GM19328 (cell line): ENCODE measurements around the gene KLHDC8A.
"Not testable (repeated sequence)": the region's sequence is repeated elsewhere in the genome, so short reads cannot be mapped to it uniquely, and the experiment has no call there.

ENCODE experiments used
- ATAC-seq: cut with Tn5 transposase; IDR thresholded peaks from one replicate; pipeline ENCODE4 v1.9.1; 2021; ENCODE audit warnings: mild to moderate bottlenecking, moderate library complexity; ENCODE audit not compliant: unreplicated experiment

KLHDC8A gene

GRCh38 chr1:205371871-205372660 is 15.3 kb upstream of the KLHDC8A start:
- ATAC-seq, result no peak

GRCh38 chr1:205370780-205371179 is 14.1 kb upstream of the KLHDC8A start:
- no peak for ATAC-seq

GRCh38 chr1:205369701-205370123 is 13.0 kb upstream of the KLHDC8A start:
- ATAC-seq, result no peak

- ATAC-seq, result no peak
These were observed 11.8 kb upstream of the KLHDC8A start for GRCh38 chr1:205368478-205368877.

GRCh38 chr1:205365945-205366463 is 9.3 kb upstream of the KLHDC8A start:
- ATAC-seq, result no peak

- ATAC-seq, result not testable (repeated sequence)
These were observed 8.4 kb upstream of the KLHDC8A start for GRCh38 chr1:205365086-205365485.

GRCh38 chr1:205360891-205361290 is 4.2 kb upstream of the KLHDC8A start:
- ATAC-seq, result no peak

GRCh38 chr1:205359771-205360565 is 3.2 kb upstream of the KLHDC8A start:
- no peak for ATAC-seq

GRCh38 chr1:205358579-205358978 is 1.9 kb upstream of the KLHDC8A start:
- no peak for ATAC-seq

GRCh38 chr1:205357567-205357966 is 845 bp upstream of the KLHDC8A start:
- no peak for ATAC-seq

- no peak for ATAC-seq
These were observed 1.7 kb downstream of the KLHDC8A start for GRCh38 chr1:205355075-205355453.

- no peak for ATAC-seq
These were observed 2.3 kb downstream of the KLHDC8A start for GRCh38 chr1:205354259-205355074.

GRCh38 chr1:205353612-205354011 is 3.1 kb downstream of the KLHDC8A start:
- no peak for ATAC-seq

GRCh38 chr1:205353191-205353590 is 3.5 kb downstream of the KLHDC8A start:
- ATAC-seq, result no peak

- ATAC-seq, result no peak
These were observed 4.6 kb downstream of the KLHDC8A start for GRCh38 chr1:205351984-205352713.

GRCh38 chr1:205350691-205351141 is 6.0 kb downstream of the KLHDC8A start:
- no peak for ATAC-seq

GRCh38 chr1:205350124-205350523 is 6.6 kb downstream of the KLHDC8A start:
- ATAC-seq, result no peak

GRCh38 chr1:205348554-205349487 is 7.9 kb downstream of the KLHDC8A start:
- no peak for ATAC-seq

GRCh38 chr1:205346956-205347574 is 9.7 kb downstream of the KLHDC8A start:
- ATAC-seq, result no peak
